GM10248 (cell line): ENCODE data around the gene ADISSP.

Experiments used
- CTCF ChIA-PET: fragments of 300-600 bp; sonication (Branson Sonifier 250); formaldehyde crosslinking; extraction: SDS; loops from one replicate; lab custom pipeline; 2021; ENCODE audit warnings: antibody characterized with exemption; lab: Yijun Ruan, JAX
- POLR2A ChIA-PET: fragments of 350-650 bp; sonication (Branson Sonifier 250); formaldehyde crosslinking; extraction: SDS; loops from one replicate; lab custom pipeline; 2020; ENCODE audit warnings: antibody characterized with exemption; lab: Yijun Ruan, JAX
- DNase-seq: peaks from one replicate; pipeline ENCODE4 v3.0.0; 2012; ENCODE audit errors: extremely low spot score
- CTCF ChIP-seq: IDR thresholded peaks from 2 replicates; pipeline ENCODE4 v1.5.1; 2012; ENCODE audit warnings: mild to moderate bottlenecking, low read depth; ENCODE audit errors: extremely low read depth, missing control alignments, control extremely low read depth

The ADISSP gene

GRCh38 chr20:3781153-3781910 is 13.8 kb upstream of the ADISSP start, which contains the start of gene SPEF1:
Gene SPEF1, minus strand, starts transcription at chr20:3781448. Its CDS starts 161 bp downstream, at chr20:3781287.
- TF ChIP-seq CTCF = no peak
- ChIA-PET CTCF (interaction anchor here (1.1 to 1.9 kb wide), 6 partner anchors 9 to 37 kb away, joined by 3 to 9 read pairs (median 4); partner anchors contain the start of gene ADISSP), POLR2A (interaction anchor here (1.5 kb wide), 1 partner anchor 14 kb away, joined by 6 read pairs; the partner anchor contains the start of gene ADISSP)
- DNase-seq = peak; percentile 82

- no peak for DNase-seq
- ChIA-PET POLR2A (interaction anchor here (1.1 kb wide), 1 partner anchor 123 kb away, joined by 4 read pairs; no protein-coding TSS in a partner anchor), CTCF (interaction anchor here (1.1 to 3.4 kb wide), 5 partner anchors 11 to 1257 kb away, joined by 3 to 30 read pairs (median 4); partner anchors contain the start of genes ADISSP and AP5S1)
- TF ChIP-seq CTCF = no peak
These were observed 11.4 kb upstream of the ADISSP start for GRCh38 chr20:3778976-3779375.

GRCh38 chr20:3777716-3778629 is 10.4 kb upstream of the ADISSP start:
- ChIA-PET CTCF (interaction anchor here (1.1 to 3.4 kb wide), 6 partner anchors 8 to 1256 kb away, joined by 3 to 30 read pairs (median 4); partner anchors contain the start of genes ADISSP, AP5S1 and CENPB), POLR2A (no interaction called here)
- TF ChIP-seq CTCF = no peak
- DNase-seq = peak; percentile 62

- DNase-seq = no peak
- POLR2A ChIA-PET = no interaction called here
- TF ChIP-seq CTCF = no peak
- CTCF ChIA-PET = interaction anchor here (1.4 to 3.4 kb wide), 3 partner anchors 9 to 20 kb away, joined by 3 to 30 read pairs (median 5); partner anchors contain the start of genes ADISSP and CENPB
These were observed 9.8 kb upstream of the ADISSP start for GRCh38 chr20:3777381-3777715.

GRCh38 chr20:3775457-3776108 is 8.0 kb upstream of the ADISSP start:
- ChIA-PET CTCF (interaction anchor here (0.9 to 1.0 kb wide), 2 partner anchors 22 to 28 kb away, joined by 3 read pairs; no protein-coding TSS in a partner anchor), POLR2A (interaction anchor here (0.6 kb wide), 1 partner anchor 117 kb away, joined by 4 read pairs; no protein-coding TSS in a partner anchor)
- no peak for DNase-seq
- TF ChIP-seq CTCF = no peak
